ENCODE data around the gene ARHGAP40.

ARHGAP40 gene

GRCh38 chr20:38620441-38620840 is 18.8 kb downstream of the ARHGAP40 start:
- DNase-seq, result no peak

GRCh38 chr20:38623061-38623460 is 21.5 kb downstream of the ARHGAP40 start:
- no peak for DNase-seq

DNA sequence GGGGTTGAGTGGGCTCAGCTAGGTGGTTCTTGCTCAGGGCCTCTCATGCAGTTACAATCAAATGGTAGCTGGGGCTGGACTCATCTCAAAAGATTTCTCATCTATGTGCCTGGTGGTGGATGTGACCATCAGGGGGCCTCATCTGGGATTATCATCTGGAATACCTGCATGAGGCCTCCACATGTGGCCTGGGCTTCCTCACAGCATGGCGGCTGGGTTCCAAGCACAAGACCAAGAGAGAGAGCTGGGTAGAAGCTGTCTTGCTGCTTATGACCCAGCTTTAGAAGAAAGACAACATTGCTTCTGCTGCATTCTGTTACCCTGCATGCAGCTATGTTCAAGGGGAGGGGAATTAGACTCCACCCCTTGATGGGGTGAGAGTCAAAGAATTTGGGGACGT is 22.5 kb downstream of the ARHGAP40 start:
- DNase-seq, result no peak

- no peak for DNase-seq
Measured at GRCh38 chr20:38625896-38626295, 24.3 kb downstream of the ARHGAP40 start.

DNA sequence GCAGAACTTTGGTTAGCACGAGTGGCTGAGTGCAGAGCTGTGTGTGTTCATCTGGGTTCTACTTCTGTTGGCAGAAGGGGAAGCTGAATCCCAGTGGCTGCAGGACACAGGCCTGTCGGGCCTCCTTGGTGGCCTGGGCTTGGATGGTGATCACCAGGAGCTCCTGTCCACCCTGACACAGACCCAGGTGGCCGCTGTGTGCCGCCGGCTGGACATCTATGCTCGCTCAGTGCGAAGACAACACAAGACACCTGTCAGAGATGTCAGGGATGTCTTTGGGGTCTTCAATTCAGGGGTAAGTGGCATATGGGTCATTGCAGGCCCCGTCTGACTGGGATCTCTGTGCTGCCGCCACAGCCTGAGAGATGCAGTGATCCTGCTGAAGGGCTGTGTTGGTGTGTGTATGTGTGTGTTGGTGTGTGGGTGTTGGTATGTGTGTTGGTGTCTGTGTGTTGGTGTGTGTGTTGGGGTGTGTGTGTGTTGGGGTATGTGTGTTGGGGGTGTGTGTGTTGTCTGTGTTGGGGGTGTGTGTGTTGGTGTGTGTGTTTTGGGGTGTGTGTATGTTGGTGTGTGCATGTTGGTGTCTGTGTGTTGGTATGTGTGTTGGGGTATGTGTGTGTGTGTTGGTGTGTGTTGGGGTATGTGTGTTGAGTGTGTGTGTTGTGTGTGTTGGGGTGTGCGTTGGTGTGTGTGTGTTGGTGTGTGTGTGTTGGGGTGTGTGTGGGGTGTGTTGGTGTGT is 25.5 kb downstream of the ARHGAP40 start:
- no peak for DNase-seq

GRCh38 chr20:38628580-38629470 is 27.2 kb downstream of the ARHGAP40 start:
- no peak for DNase-seq

- DNase-seq, result no peak
Measured at GRCh38 chr20:38629979-38630378, 28.4 kb downstream of the ARHGAP40 start.

DNA sequence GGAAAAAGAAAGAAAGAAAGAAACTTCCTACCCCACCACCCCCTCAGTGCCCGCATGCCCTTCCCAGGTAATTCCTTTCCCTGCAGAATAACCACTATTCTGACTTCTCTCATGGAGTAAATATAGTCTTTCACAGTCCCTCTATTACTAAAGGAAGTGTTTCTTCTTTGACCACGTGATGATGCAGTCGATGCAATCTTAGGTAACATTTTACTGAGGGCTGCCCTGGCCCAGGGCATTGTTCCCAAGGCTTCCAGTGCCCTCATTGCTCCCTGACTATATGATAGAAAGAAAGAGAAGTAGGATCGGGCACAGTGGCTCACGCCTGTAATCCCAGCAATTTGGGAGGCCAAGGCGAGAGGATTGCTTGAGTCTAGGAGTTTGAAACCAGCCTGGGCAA is 29.1 kb downstream of the ARHGAP40 start:
- no peak for DNase-seq

GRCh38 chr20:38631155-38632022 is 29.8 kb downstream of the ARHGAP40 start:
- DNase-seq, result no peak

DNA sequence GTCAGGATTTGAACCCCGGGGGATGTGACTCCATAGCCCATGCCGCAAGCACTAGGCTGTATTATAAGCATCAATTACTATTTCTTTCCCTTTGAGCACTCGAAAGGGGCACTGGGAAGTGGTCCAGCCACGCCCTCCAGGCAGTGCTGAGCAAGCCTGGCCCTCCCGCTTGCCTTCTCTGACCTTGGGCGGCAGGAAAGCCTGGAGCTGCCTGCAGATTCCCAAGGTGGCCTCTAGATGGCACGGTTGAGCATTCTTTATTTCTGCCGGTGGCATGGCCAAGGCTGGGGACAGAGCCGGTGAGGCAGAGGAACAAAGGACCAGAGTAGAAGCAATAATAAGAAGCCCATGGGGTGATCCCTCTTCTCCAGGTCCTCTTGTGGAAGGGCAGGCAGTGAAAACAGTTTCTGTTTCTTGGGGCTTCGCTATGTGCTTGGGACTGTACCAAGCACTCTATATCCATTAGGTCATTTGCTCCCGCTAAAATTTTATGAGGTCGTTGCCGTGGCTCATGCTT is 32.0 kb downstream of the ARHGAP40 start:
- peak; percentile 32 for DNase-seq

DNA sequence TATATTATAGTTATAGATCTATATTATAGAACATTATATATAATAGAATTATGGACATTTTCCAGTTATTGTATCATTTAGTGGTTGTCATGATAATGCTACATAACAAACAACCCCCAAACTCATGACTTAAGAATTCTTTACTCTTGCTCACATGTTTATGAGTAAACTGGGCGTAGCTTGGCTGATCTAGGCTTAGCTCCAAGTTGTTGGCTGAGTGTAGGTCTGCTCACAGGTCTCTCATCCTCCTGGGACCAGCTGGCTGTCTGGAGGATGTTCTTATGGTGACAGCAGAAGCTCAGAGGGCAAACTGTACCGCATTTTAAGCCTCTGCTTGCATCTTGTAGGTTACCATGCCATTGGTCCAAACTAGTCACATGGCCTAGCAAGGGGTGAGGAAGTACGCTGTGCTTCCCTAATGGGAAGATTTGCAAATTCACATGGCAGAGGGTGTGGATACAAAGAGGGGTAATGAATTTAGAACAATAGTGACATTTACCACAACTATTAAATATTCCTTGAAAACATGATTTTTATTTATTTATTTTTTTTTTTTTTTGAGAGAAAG is 34.2 kb downstream of the ARHGAP40 start:
- no peak for DNase-seq

DNA sequence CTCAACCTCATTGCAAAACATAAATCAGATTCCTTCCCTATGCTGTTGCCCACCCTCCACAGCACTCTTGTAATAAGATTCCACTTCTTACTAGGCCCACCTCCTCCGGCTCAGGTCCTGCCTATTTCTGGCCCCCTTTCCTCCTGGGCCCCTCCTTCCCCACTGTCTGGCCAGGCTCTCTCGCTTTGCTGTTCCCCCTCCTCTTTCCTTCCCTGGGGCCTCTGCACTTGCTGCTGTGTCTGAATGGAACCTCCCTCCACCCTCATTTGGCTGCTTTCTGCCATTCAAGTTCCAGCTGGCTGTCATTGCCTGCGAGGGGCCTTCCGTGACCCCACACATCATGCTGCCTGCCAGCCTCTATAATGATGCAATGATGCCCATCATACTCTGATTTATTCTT is 38.9 kb downstream of the ARHGAP40 start:
- DNase-seq, result no peak

GRCh38 chr20:38642498-38642897 is 40.9 kb downstream of the ARHGAP40 start:
- no peak for DNase-seq

- no peak for DNase-seq
Measured at GRCh38 chr20:38644588-38645260, 43.1 kb downstream of the ARHGAP40 start.

DNA sequence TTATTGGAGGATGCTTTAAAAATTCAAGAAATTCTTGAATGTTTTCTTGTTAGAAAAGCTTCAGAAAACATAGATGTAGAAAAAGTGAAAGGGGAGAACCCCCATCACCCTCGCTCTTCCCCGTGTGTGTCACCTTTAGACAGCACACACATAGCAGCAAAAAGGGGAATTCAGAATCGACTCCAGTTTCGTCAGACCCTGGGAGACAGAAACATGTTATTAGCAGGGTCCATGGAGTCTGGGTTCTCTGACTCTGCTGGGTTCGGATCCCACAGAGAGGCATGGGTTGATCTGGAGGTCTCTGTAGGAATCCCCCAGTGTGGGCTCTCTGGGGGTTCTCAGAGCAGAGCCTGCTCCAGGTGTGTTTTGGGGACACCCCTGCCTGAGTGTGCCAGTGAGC is 43.7 kb downstream of the ARHGAP40 start:
- no peak for DNase-seq

- peak; percentile 84 for DNase-seq
Measured at GRCh38 chr20:38645980-38646858, 44.6 kb downstream of the ARHGAP40 start.

- no peak for DNase-seq
Measured at GRCh38 chr20:38649275-38649891, 47.8 kb downstream of the ARHGAP40 start.

- no peak for DNase-seq
Measured at GRCh38 chr20:38650010-38650409, 48.4 kb downstream of the ARHGAP40 start.

DNA sequence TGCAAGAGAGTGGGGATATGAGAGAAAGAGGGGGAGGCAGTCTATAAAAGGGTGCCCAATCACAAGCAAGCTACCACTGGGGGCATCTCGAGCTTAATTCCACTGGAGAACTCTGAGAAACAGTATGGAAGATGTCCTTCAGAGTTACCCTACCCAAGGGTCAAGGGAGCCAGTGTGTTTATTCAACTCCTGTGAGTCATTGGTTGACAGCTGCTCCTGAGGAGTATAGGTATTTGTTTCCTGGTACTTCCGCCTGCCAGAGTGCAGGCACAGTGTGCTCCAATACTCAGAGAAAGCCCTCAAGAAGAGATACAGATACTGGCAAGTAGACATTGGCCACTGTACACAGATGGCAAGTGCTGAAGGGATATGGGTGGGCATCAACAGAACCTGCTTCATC is 49.5 kb downstream of the ARHGAP40 start:
- no peak for DNase-seq

DNA sequence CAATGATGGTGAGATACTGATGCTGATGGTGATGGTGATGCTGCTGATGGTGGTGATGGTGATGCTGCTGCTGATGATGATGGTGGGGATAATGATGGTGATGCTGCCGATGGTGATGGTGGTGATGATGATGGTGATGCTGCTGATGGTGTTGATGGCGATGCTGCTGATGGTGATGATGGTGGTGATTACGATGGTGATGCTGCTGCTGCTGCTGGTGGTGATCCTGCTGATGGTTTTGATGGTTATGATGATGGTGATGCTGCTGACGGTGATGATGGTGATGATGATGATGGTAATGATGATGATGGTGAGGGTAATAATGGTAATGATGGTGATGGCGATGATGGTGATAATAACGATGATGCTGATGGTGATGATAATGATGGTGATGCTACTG is 50.0 kb downstream of the ARHGAP40 start:
- DNase-seq, result no peak

DNA sequence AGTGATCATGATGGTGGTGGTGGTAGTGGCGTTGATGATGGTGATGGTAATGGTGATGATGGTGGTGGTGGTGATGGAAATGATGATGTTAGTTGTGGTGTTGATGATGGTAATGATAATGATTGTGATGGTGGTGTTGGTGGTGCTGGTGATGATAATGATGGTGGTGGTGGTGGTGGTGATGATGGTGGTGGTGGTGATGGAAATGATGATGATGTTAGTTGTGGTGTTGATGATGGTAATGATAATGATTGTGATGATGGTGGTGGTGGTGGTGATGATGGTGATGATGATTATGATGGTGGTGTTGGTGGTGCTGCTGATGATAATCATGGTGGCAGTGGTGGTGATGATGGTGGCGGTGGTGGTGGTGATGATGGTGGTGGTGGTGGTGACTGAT is 51.4 kb downstream of the ARHGAP40 start:
- DNase-seq, result no peak

Data from CD4-positive, alpha-beta T cell treated with Interferon gamma for 1 hour (primary cell).